ENCODE measurements around the gene BICDL1.

Gene BICDL1

DNA sequence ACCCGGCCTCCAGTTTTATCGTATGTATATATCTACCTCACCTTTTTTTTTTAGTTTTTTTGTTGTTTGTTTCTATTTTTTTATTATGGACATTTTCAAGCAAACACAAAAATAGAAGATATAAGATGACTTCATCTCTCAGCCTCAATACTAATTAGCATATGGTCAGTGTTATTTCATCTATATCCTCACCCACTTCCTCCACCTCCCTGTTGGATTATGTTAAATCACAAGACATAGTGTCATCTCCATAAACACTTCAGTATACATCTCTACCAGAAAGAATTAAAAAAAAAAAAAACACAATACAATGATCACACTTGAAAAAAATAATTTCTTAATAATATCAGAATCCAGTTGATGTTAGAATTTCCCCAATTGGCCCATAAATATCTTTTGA lies 92.6 kb downstream of the BICDL1 start:
- DNase-seq, result no peak

DNA sequence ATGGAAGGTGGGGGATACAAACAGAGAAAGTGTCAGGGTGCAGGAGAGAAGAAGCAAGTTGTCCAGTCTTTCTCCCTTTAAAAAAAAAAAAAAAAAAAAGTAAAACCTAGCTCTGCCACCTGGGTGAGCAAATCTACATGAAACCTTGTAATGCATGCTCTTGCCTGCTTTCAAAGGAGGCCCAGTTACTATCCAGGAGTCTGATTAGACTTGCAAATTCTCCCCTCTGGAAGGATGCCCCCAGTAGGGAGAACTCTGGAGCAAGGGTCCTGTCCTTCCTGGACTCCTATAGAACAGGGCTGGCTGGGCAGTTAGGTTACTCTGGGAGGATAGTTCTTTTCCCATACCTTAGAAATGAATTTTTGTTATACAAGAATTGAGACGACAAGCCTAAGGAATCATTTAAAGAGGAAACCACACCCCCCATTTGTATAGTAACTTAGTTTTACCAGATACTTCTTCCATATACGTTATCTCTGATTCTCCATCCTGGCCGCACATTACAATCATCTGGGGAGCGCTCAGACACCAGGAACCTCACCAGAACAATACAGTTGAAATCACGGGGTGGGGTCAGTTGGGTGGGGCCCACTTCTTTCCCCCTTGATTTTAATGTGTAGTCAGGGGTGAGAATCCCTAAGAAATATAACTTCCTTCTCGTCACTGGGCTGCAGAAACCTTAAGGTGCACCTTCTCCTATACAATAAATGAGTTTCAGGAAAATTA lies 97.0 kb downstream of the BICDL1 start:
- no peak for DNase-seq

DNA sequence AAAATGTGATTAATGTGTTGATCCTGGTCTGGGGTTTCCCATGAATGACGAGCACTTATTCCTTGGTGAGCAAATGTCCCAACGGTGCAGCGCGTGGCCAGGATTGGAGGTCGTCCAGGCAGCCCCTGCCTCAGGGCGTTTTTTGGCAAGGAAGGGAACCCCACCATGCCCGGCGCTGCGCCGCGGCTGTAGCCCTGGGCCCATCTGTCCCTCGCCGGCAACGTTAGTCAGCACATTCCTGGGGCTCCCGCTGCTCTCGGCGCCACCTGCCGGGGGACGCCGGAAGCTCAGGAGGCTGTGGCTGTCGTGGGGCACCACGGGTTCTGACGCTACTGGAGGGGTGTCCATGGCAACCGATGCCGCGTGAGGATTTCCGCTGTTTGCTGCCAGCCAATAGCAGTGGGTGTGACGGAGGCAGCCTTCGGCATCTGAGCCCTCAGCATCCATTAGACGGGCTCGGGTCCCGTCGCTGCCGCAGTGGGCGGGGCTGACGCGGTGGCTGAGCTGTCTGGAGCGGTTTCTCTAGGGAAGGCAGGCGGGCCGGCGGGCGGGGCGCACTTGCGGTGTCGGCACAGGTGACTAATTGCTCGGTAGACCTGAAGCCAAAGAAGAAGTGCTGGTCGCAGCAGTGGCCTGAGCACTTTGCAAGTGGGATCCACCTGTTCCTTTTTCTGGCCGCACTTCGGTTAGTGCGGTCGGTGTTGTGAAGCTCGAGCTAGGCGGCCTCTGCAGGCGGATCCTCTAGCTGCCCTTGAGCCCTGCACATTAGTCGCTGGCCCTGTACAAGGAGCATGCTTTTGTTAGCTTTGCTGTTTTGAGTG lies 98.0 kb downstream of the BICDL1 start:
- peak; percentile 98 for DNase-seq

GRCh38 chr12:120089105-120089504 lies 100.1 kb downstream of the BICDL1 start:
- no peak for DNase-seq

- DNase-seq, result no peak
Observed at GRCh38 chr12:120089796-120090195, 100.8 kb downstream of the BICDL1 start.

GRCh38 chr12:120090206-120090605 lies 101.2 kb downstream of the BICDL1 start:
- DNase-seq, result no peak

DNA sequence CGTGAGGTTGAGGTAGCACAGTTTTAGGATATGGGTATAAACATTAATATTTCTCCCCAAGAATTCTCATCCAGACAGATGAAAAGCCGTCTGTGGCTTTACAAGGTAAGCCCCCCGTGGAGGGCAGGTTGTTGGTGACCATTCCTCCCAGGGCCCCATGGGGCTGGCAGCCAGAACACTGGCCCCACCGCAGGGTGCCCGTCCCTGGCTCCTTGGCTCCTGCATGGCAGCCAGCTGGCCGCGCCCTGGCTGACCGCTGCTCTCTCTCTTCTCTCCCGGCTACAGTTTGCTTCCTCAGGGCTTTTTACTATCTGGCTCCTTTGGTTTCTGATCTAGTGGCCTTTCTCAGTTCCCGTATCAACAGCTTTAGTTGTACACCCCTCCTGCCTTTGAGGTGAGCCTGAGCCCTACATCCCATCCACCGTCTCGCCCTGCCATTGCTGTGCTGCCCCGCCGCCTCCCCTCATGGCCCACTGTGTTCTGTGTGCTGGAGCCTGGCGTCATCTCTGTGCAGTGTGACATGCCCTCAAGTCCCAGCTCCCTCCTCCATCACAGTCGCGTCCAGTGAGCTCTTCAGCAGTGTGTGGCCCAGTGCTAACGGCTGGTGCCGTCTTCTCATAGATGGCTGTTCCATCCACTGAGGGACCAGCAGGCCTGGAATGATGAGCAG lies 101.7 kb downstream of the BICDL1 start:
- DNase-seq, result no peak

DNA sequence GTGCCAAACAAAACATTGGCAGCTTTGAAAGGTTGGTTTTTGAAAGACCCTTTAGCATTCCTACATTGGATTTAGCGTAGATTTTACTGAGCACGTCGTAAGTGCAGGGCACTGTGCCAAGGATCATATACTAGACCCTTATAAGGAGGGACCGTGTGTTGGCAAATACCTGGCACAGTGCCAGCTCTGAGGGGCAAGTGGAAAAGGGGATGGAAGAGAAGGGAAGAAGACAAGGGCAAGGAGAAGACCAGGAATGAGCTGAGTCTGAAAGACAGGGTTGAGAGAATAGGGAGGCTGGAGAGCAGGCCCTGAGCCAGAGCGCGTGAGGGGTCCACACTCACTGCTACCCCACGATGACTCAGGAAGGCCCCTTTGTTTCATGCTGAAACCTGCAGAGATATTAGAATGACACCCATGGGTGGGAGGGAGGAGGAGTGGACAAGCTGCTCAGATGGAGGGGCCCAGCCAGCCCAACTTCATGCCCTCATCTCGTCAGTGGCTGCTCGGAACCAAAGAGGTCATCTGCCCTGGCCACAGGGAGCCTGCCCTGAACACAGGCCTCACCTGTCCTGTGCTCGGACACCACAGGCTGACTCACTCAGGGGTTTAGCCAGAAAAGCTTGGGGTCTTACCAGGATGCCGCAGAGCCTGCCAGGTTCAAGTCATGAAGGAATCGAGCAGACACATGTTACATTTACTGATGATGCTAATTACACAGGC lies 102.5 kb downstream of the BICDL1 start:
- no peak for DNase-seq

- DNase-seq, result no peak
Observed at GRCh38 chr12:120092551-120093335, 103.7 kb downstream of the BICDL1 start.

DNA sequence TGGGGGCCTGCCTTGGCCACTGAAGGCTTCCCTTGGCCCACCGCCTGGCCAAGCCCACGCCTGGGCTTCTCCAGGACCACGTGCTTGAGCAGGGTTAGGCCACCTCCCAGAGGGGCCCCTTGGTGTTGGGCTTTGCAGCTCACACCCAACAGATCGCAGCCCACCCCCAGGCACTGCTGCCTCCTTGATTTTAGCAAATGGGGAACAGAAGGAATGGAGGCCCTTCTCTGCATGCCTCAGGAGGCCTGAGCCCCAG lies 104.2 kb downstream of the BICDL1 start:
- no peak for DNase-seq

DNA sequence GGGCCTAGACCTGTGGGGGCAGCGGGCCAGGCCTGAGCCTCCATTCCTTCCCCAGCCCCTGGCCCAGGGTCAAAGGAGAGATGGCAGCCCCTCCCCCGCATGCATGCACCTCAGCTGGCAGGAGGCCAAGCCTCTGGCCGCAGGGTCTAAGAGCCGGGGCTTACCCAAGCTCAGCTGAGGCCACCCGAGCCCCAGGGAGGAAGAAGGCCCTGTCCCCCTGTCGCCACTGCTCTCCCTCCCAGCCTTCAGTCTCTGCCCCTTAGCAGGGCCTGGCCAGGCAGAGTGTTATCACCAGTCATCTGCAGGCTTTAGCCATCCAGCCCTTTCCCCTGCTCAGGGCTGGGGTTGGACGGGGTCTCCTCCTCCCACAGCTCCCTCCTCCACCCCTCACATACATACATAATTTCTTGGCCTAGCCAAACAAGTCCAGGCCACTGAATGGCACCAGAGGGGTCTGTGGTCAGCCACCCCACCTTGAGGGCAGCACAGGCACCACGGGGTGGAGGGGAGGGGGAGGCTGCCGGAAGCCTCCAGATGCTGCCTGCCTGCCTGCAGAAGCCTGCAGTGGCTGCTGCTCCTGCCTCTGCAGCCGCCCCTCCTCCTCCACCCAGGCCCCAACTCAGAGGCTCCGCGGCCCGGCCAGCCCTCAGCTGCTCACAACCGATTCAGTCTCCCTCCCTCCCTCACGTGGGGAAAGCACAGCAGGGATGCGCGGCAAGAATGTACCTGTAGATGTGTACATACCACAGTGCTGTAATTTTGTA lies 104.7 kb downstream of the BICDL1 start:
- no peak for DNase-seq

GRCh38 chr12:120094485-120094884 lies 105.4 kb downstream of the BICDL1 start:
- no peak for DNase-seq

DNA sequence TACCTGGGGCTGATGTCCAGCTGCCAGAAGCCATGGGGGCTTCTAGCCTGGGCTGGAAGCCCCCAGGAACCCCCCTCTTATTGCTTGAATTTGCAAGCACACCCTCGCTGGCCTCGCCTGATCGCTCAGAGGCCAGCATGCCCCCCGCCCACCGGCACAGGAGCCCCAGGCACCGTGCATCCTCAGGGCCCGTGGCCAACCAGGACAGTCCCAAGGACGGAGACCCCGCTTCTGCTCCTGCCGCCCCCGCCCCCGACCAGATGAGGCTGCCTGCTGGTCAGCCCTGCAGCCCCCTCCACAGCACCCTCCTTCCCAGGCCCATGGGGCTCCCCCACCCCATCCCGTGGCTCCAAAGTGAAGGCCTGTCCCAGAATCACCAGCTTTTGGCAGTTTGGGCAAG lies 106.3 kb downstream of the BICDL1 start:
- DNase-seq, result no peak

DNA sequence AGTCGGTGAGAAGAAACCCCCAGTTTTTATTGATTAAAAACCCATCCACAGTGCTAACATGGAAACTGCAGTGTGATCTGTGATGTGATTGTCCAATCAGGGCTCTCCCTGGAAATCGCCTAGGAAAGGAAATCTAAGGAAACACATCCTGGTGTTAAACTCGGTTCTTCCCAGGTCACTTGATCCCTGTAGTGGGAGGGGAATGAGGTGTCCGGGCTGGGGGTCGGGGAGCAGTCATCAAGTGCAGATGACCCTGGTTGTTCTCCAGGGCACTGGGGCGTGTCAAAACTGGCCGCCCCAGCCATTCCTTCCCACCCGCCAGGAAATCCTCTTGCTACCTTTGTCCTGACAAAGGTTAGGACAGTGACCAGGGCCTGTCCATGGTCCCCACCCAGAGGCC lies 106.7 kb downstream of the BICDL1 start:
- no peak for DNase-seq

- no peak for DNase-seq
Observed at GRCh38 chr12:120096671-120097202, 107.7 kb downstream of the BICDL1 start.

DNA sequence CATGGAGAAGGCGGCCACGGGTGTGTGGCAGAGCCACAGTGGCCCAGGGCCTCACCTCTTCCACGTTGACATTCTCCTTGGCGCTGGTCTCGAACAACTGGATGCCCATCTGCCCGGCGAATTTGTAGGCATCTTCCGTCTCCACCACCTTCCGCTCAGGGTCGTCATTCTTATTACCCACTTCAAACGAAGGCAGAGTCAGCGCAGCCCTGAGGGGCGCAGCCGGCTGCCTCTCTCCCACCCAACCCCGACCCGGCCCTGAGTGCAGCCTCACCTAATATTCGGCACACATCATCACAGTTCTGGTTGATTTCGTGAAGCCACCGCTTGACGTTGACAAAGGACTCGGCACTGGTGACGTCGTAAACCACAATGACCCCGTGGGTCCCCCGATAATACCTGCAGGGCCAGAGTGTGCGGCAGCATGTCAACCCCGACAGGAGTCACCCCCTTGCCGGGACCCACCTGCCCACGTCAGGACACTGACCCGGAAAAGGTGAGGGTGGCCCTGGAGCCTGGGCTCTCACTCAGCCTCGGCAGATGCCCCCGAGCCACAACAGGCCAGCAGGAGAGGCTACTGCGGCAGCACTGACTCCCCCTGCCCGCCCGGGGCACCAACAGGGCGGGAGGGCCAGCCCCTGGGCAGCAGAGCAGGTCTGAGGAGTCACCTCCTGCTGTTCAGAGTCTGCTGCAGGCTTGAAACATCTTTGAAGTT lies 109.9 kb downstream of the BICDL1 start:
- no peak for DNase-seq

GRCh38 chr12:120099738-120100137 lies 110.7 kb downstream of the BICDL1 start:
- DNase-seq, result no peak

DNA sequence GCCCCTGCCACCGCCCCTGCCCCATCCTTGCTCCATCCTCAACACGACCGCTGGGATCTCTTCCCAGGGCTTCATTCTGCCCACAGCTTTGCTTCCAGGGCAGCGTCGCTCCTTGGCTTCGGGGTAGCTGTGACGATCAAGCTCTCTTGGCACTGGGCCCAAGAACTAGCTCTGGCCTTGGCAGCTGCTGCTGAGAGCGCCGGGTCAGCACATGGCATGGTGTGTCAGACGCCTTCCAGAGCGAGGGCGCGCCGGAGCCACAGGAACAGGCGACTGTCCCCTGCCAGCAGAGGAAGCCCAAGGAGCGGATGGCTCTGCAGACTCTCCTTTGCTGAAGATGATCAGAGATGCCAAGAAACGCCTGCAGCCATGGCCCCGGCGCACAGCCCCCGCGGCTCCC lies 111.6 kb downstream of the BICDL1 start:
- DNase-seq, result no peak

DNA sequence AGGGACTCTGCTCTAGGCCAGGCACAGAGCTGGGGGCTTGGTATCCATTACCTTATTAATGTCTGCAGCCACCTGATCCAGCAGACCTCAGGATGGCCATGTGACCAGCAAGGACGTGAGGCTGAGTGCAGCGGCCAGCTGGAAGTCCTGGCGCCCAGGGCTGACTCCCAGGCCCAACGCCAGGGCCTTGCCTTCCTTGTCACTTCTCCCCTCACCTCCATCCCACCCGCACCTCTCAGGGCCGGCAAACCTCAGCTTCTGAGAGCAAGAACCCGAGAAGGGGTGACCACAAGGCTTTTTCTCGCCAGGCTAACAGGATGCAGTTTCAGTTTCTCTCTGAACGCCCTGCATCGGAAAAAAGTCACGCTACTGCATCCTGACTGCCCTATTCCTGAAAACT lies 112.1 kb downstream of the BICDL1 start:
- no peak for DNase-seq

DNA sequence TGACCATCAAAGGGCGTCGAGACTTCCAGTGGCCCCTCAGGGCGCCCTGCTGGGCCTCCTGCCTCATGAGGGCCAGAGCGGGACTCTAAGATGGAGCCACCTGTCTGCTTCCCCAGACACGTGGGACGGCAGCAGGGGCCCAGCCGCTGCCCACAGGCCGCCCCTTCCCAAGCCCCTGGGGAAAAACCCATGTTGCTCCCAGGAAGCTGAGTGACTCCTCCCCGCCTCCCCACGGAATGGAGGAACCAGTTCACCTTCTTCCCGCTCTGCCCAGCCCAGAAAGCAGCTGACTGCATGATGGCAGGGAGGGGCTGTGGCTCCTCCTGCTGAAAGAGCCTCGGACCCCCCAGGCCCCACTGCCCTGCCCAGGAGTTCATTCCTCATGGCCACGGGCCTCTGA lies 112.6 kb downstream of the BICDL1 start:
- DNase-seq, result no peak
